Bronchial epithelial cell (primary cell): ENCODE data around the gene MMP2. TPM values are rescaled to one million over a fixed set of nuclear protein-coding genes. Genes with fewer than 3 reads are reported as not detected.
A peak's percentile ranks its signal among the peaks of the same experiment; 100 is the strongest.

ENCODE experiments used
- DNase-seq: peaks from one replicate; pipeline ENCODE4 v3.0.0-alpha.2; 2010; ENCODE audit warnings: low read depth
- FAIRE-seq: peaks from 2 replicates; lab custom pipeline; 2011; peaks lifted over from hg19 to GRCh38; lab: Jason Lieb, UNC
- H3K27me3 ChIP-seq: 2 replicates; pipeline ENCODE4 v1.5.1; 2011; ENCODE audit warnings: low read length; ENCODE audit not compliant: control insufficient read depth, insufficient read depth
- H3K36me3 ChIP-seq: 2 replicates; pipeline ENCODE4 v1.5.1; 2011; ENCODE audit warnings: low read length; ENCODE audit not compliant: control insufficient read depth, insufficient read depth
- H3K4me3 ChIP-seq: 2 replicates; pipeline ENCODE4 v1.5.1; 2011; ENCODE audit warnings: mild to moderate bottlenecking, low read depth, low read length, control low read depth
- total RNA-seq: library from RNA; depleted of rRNA; stranded (reverse); fragments of >200 nt; gene quantifications from 2 replicates; pipeline ENCODE4 v1.2.1, GENCODE V29; 2014
- TF ChIP-seq, protein P1 (sequence below): IDR thresholded peaks from 2 replicates; pipeline ENCODE4 v1.5.1; 2011; ENCODE audit warnings: mild to moderate bottlenecking, moderate library complexity, low read length, control low read depth, inconsistent platforms; ENCODE audit not compliant: insufficient read depth, severe bottlenecking

The MMP2 gene
- total RNA-seq, 1 donor from 2014 or later: 12.4 TPM

DNA sequence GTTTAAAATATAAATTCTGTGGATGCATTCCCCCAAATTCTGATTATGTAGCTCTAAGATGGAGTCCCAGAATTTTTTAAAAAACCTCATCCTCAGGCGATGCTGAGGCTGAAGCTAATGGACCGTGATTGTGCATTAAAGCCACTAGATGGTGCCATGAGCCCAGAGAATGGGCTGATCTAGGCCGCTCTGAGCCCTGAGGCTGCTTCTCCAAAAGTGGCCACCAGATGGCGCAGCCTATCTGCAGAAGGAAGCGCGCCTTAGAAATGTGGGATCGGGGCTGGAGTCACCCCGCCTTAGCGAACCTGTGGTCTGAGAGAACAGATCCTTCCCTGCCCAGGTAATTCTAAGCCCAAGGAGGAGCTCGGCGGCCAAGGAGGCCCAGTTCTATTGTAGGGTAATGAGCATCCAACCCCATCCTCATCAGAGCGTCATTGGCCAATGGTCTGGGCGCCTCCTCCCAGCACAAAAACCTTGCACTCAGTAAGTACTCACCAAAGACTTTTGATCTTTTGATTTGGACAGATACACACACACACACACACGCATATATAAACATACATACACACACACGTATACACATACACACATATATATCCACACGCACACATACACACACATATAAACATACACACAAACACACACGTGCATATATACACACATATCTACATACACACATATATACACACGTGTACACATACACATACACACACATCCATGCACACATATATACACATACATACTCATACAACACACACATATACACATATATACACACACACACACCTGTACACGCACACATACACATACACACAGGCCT lies 13.7 kb upstream of the MMP2 start:
- TF ChIP-seq, protein P1, sequence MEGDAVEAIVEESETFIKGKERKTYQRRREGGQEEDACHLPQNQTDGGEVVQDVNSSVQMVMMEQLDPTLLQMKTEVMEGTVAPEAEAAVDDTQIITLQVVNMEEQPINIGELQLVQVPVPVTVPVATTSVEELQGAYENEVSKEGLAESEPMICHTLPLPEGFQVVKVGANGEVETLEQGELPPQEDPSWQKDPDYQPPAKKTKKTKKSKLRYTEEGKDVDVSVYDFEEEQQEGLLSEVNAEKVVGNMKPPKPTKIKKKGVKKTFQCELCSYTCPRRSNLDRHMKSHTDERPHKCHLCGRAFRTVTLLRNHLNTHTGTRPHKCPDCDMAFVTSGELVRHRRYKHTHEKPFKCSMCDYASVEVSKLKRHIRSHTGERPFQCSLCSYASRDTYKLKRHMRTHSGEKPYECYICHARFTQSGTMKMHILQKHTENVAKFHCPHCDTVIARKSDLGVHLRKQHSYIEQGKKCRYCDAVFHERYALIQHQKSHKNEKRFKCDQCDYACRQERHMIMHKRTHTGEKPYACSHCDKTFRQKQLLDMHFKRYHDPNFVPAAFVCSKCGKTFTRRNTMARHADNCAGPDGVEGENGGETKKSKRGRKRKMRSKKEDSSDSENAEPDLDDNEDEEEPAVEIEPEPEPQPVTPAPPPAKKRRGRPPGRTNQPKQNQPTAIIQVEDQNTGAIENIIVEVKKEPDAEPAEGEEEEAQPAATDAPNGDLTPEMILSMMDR: peak; percentile 96
- DNase-seq (peak; percentile 70), FAIRE-seq (no peak)

DNA sequence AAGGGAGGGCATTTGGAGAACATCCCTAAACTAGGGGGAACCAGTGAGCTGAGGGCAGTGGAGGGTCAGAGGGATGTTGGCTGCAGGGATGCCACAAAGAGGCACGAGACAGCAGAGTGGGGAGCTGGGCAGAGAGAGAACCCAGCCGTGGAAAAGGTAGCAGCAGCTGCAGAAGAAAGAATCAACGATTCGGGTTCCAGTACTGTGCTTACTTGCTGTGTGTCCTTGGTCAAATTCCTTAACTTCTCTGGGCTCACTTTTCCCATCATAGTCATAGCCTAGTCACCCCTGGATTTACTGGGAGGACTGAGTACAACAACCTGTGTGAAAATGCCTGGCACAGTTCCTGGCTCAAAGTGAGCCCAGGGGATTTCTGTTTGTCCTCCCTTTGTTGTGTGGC lies 12.8 kb upstream of the MMP2 start:
- Histone ChIP-seq H3K36me3 (no peaks in the 10 kb centered on the region), H3K27me3 (no peaks in the 10 kb centered on the region), H3K4me3 (no peak overlapping the region)
- FAIRE-seq: no peak
- no peak for DNase-seq
- TF ChIP-seq, protein P1: no peak

More for the DNA sequence above, 13.7 kb upstream of the MMP2 start:
- no peak overlapping the region for H3K4me3 ChIP-seq
- no peaks in the 10 kb centered on the region for H3K27me3 ChIP-seq
- H3K36me3 ChIP-seq: no peaks in the 10 kb centered on the region

DNA sequence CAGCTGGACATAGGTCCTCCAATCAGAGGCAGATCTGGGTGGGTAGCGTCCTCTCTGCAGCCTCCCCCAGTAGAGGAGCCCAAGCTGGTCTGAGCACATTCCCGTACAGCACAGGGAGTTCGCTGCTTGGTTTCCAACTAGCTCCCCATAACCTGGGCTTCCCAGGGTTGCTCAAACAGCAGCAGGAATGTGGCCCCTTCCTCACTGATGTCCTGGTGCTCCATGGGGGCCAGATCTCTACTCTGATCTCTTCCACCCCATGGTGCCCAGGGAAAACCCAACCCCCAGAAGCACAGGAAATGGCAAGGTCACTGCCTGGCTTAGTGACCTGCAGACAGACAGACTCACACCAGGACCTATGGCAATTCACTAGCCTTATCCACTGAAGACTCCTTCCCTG lies 11.1 kb upstream of the MMP2 start:
- Histone ChIP-seq H3K36me3 (no peaks in the 10 kb centered on the region), H3K4me3 (no peak overlapping the region), H3K27me3 (no peaks in the 10 kb centered on the region)
- DNase-seq (no peak), FAIRE-seq (no peak)
- TF ChIP-seq, protein P1: no peak

DNA sequence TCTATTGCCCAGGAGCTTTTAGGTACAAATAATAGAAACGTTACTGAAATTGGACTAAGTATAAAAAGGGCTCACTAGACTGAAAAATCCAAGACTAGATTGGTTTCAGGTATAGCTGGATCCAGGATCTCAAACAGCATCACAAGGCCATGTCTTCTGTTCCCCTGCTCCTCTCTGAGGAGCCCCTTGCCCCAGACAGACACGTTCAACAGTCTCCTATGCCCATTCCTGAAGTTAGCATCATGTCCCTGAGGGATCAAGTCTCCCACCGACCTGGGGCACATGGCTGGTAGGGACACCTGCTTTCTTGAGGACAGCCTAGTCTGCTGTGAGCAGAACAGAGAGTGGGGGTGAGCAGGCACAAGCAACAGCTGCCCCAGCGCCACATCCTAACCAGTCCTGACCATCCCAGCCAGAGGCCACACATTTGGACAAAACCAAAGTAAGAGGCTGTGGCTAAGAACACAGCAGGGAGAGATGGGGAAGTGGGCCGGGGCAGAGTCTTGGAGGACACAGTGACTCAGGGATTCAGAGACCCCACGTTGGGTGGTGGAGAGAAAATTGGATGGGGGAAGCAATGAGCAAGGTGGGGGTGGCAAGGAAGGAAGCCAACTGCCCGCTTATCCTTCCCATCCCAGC lies 10.5 kb upstream of the MMP2 start:
- Histone ChIP-seq H3K27me3 (no peaks in the 10 kb centered on the region), H3K4me3 (no peak overlapping the region), H3K36me3 (no peaks in the 10 kb centered on the region)
- FAIRE-seq: no peak
- TF ChIP-seq, protein P1: no peak
- no peak for DNase-seq

DNA sequence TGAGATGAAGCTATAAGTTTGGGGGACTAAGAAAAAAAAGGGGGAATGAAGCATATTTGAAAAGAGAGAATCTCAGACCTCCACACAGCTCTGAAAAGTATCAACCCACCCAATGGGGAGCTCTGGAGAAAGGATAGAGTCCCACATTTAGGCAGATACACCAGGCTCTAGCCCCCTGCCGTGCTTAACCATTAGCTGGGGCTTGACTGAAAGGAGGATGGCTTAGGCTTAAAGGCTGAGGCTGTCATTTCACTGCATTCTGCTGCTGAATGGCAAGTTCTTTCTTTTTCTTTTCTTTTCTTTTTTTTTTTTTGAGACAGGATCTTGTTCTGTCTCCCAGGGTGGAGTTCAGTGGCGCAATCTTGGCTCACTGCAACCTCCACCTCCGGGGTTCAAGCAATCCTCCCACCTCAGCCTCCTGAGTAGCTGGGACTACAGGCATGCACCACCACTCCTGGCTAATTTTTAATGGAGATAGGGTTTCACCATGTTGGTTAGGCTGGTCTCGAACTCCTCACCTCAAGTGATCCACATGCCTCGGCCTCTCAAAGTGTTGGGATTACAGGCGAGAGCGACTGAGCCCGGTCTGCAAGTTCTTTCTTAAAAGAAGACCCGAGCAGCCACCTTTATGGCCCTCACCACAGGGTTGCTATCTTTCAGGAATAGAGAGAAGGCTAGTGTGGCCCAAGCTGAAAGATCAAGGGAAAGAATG lies 9.0 kb upstream of the MMP2 start:
- no peak for DNase-seq
- TF ChIP-seq, protein P1: no peak
- Histone ChIP-seq H3K4me3 (no peak overlapping the region), H3K36me3 (no peaks in the 10 kb centered on the region), H3K27me3 (no peaks in the 10 kb centered on the region)
- FAIRE-seq: no peak
